Liver (tissue), 3 donors: ENCODE results near the gene SPARC.

Source experiments
- ATF3 ChIP-seq: IDR thresholded peaks from 2 replicates; pipeline ENCODE4 v1.6.1; 2016; ENCODE audit warnings: antibody characterized with exemption
- CTCF ChIP-seq: fragments of 150-350 bp; IDR thresholded peaks from 2 replicates; pipeline ENCODE4 v1.5.1; 2017; ENCODE audit warnings: improper control_type of control experiment, low read depth, low read length; ENCODE audit not compliant: missing input control
- MAX ChIP-seq: IDR thresholded peaks from 2 replicates; pipeline ENCODE4 v1.6.1; 2016; ENCODE audit warnings: antibody characterized with exemption
- RAD21 ChIP-seq, 2 donors: IDR thresholded peaks; 2 replicates each; pipeline ENCODE4 v1.6.1; 2016; ENCODE audit warnings: antibody characterized with exemption in 2 of 2, mild to moderate bottlenecking in 2 of 2
- REST ChIP-seq: IDR thresholded peaks from 2 replicates; pipeline ENCODE4 v1.6.1; 2016; ENCODE audit warnings: antibody characterized with exemption, mild to moderate bottlenecking
- SP1 ChIP-seq: IDR thresholded peaks from 2 replicates; pipeline ENCODE4 v1.6.1; 2018; ENCODE audit warnings: antibody characterized with exemption, mild to moderate bottlenecking
- TAF1 ChIP-seq: conservative IDR thresholded peaks from 2 replicates; pipeline ENCODE4 v1.6.1; 2016; ENCODE audit warnings: antibody characterized with exemption, mild to moderate bottlenecking
- YY1 ChIP-seq: IDR thresholded peaks from 2 replicates; pipeline ENCODE4 v1.6.1; 2016; ENCODE audit warnings: antibody characterized with exemption, mild to moderate bottlenecking
- donor health status: healthy.
- donor health status: healthy.

GRCh38 chr5:151672516-151672915, 14.2 kb downstream of the SPARC start:
- TF ChIP-seq CTCF (no peak), REST (no peak), RAD21 (IDR thresholded peaks at IDR 0.05) (no peak), YY1 (no peak), MAX (no peak), SP1 (no peak), TAF1 (no peak), ATF3 (no peak)
